BE2C (cell line): Measurements from ENCODE around the gene DAB2IP.

ENCODE experiments used
- DNase-seq: peaks from one replicate; pipeline ENCODE4 v3.0.0-alpha.2; 2020
- H3K27me3 ChIP-seq: fragments of 250-450 bp; sonication (Bioruptor Pico); 2 replicates; pipeline ENCODE4 v1.5.1; 2020; ENCODE audit warnings: mild to moderate bottlenecking
- H3K36me3 ChIP-seq: fragments of 250-450 bp; sonication (Bioruptor Pico); 2 replicates; pipeline ENCODE4 v1.5.1; 2020; ENCODE audit warnings: mild to moderate bottlenecking
- H3K4me1 ChIP-seq: fragments of 250-450 bp; sonication (Bioruptor Pico); 2 replicates; pipeline ENCODE4 v1.5.1; 2020
- H3K4me3 ChIP-seq: 2 replicates; pipeline ENCODE4 v1.5.1; 2011; ENCODE audit warnings: low read depth, low read length
- H3K9me3 ChIP-seq: fragments of 250-450 bp; sonication (Bioruptor Pico); 2 replicates; pipeline ENCODE4 v1.5.1; 2020
- TF ChIP-seq, protein P1 (sequence below): IDR thresholded peaks from 2 replicates; pipeline ENCODE4 v1.5.1; 2012; ENCODE audit warnings: mild to moderate bottlenecking, low read depth, low read length

DAB2IP gene

GRCh38 chr9:121667214-121667613 is 15.8 kb downstream of the DAB2IP start:
- DNase-seq: no peak

DNA sequence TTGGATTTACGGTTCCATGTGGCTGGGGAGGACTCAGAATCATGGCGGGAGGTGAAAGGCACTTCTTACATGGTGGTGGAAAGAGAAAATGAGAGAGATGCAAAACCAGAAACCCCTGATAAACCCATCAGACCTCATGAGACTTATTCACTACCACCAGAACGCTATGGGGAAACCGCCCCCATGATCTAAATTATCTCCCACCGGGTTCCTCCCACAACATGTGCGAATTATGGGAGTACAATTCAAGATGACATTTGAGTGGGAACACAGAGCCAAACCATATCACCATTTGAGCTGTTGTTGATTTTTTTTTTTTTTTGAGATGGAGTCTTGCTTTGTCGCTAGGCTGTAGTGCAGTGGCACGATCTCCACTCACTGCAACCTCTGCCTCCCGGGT is 16.5 kb downstream of the DAB2IP start:
- DNase-seq: no peak

More at GRCh38 chr9:121667214-121667613, 15.8 kb downstream of the DAB2IP start:
- Histone ChIP-seq H3K4me3 (no peak overlapping the region), H3K4me1 (0 out of 2 replicates have a peak, but pooled peaks cover 4% of the 10 kb centered on the region), H3K27me3 (no peaks in the 10 kb centered on the region), H3K9me3 (no peaks in the 10 kb centered on the region), H3K36me3 (0 out of 2 replicates have a peak, but pooled peaks cover 4% of the 10 kb centered on the region)
- TF ChIP-seq, protein P1, sequence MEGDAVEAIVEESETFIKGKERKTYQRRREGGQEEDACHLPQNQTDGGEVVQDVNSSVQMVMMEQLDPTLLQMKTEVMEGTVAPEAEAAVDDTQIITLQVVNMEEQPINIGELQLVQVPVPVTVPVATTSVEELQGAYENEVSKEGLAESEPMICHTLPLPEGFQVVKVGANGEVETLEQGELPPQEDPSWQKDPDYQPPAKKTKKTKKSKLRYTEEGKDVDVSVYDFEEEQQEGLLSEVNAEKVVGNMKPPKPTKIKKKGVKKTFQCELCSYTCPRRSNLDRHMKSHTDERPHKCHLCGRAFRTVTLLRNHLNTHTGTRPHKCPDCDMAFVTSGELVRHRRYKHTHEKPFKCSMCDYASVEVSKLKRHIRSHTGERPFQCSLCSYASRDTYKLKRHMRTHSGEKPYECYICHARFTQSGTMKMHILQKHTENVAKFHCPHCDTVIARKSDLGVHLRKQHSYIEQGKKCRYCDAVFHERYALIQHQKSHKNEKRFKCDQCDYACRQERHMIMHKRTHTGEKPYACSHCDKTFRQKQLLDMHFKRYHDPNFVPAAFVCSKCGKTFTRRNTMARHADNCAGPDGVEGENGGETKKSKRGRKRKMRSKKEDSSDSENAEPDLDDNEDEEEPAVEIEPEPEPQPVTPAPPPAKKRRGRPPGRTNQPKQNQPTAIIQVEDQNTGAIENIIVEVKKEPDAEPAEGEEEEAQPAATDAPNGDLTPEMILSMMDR: no peak

DNA sequence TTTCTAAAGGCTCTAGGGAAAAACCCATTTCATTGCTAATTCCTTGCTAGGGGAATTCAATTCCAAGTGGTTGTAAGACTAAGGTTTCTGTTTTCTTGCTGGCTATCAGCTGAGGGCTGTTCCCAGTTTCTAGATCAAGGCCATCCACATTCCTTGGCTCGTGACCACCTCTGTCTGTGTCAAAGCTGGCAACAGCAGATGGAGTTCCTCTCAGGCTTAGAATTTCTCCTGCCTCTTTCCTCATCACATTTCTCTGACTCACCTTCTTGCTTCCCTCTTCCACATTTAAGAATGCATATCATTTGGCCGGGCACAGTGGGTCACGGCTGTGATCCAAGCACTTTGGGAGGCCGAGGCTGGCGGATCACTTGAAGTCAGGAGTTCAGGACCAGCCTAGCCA is 19.0 kb downstream of the DAB2IP start:
- Histone ChIP-seq H3K27me3 (no peaks in the 10 kb centered on the region), H3K9me3 (no peaks in the 10 kb centered on the region), H3K4me1 (peaks cover 11% of the 10 kb centered on the region), H3K4me3 (no peak overlapping the region), H3K36me3 (no peaks in the 10 kb centered on the region)
- DNase-seq: no peak
- TF ChIP-seq, protein P1: no peak

More for the DNA sequence above, 16.5 kb downstream of the DAB2IP start:
- Histone ChIP-seq H3K4me3 (no peak overlapping the region), H3K27me3 (no peaks in the 10 kb centered on the region), H3K9me3 (no peaks in the 10 kb centered on the region), H3K36me3 (no peaks in the 10 kb centered on the region), H3K4me1 (0 out of 2 replicates have a peak, but pooled peaks cover 4% of the 10 kb centered on the region)
- TF ChIP-seq, protein P1: no peak

DNA sequence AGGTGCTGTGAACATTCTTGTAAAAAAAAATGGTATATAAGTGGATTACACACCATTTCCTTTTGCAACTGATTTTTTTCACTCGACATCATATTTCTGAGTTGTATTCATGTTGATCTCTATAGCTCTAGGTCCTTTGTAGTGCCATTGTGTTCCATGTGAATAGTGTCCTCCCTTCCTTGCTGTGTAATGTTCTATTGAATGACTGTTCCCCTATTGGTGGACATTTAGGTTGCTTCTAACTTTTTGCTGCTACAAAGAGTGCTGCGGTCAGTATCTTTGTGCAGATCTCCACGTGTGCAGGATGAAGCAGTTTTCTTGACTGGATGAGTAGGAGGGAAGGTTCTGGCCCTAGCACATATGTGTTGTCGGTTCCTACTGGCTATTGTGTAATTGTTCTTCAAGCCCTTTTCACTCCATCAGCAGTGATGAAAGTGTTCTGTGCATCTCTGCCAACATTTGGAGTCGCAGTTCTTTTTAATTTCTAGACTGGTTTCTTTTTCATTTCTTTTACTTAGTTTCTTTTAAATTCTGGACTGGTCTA is 20.2 kb downstream of the DAB2IP start:
- TF ChIP-seq, protein P1: no peak

GRCh38 chr9:121672213-121672612 is 20.8 kb downstream of the DAB2IP start:
- H3K4me3 ChIP-seq: no peak overlapping the region
- H3K36me3 ChIP-seq: no peaks in the 10 kb centered on the region
- no peaks in the 10 kb centered on the region for H3K9me3 ChIP-seq
- no peaks in the 10 kb centered on the region for H3K27me3 ChIP-seq
- DNase-seq: no peak
- peaks cover 23% of the 10 kb centered on the region for H3K4me1 ChIP-seq
- TF ChIP-seq, protein P1: no peak

More for the DNA sequence above, 20.2 kb downstream of the DAB2IP start:
- Histone ChIP-seq H3K4me1 (peaks cover 22% of the 10 kb centered on the region), H3K4me3 (no peak overlapping the region), H3K27me3 (no peaks in the 10 kb centered on the region), H3K9me3 (no peaks in the 10 kb centered on the region), H3K36me3 (no peaks in the 10 kb centered on the region)
- DNase-seq: no peak

DNA sequence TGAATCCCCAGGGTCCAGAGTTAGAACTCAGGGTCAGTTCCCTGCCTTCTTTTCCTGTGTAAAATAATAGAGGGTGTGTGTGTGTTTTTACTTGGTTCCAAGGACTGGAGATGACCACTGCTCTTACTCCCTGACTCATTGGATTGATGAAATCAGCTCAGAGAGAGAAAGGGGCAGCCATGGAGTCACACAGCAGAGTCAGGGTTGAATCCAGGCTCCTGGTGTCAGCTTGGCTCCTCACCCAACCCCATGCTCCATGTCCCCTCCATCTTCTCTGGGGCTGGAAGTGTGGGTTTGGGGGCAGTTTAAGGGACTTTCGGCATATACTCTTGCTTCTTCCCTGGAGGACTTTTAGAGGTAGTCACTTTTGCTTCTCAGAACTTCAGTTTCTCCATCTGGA is 21.6 kb downstream of the DAB2IP start:
- no peaks in the 10 kb centered on the region for H3K9me3 ChIP-seq
- no peak overlapping the region for H3K4me3 ChIP-seq
- no peaks in the 10 kb centered on the region for H3K27me3 ChIP-seq
- no peak for DNase-seq
- peaks cover 23% of the 10 kb centered on the region for H3K4me1 ChIP-seq
- no peaks in the 10 kb centered on the region for H3K36me3 ChIP-seq
- TF ChIP-seq, protein P1: no peak
